ENCODE data around the gene ELOB.
A peak's percentile ranks its signal among the peaks of the same experiment; 100 is the strongest.

ELOB gene

DNA sequence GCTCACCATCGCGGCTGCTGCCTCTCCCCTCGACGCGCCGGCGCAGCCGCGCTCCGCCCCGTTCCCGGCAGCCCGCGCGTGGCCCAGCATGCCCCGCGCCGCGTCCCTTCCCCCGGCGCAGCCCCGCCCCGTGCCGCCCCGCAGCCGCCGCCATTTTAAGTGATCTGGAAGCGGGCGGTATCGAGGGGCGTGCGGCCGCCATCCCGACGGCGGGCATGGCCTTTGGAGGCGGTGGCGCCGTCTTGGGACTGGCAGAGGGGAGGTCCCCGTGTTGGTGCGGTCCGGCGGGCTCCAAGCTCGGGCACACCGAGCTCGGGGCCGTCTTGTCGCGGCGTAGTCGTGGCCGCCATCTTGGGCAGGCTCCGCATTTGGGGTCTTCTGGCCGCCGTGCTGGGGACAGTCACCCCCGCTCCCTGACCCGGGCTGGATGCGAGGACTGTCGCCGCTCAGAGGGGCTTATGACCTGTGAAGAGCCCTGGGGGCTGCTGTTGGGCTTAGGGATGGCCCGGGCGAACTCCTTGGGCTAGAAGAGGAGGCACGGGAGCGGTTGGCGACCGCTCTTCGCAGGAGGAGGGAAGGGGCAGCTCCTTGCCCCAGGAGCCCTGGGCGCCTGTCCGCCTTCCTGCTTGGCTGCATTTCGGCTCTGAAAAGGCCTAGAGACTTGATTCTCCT, at the start of gene ELOB:
TSS of gene ELOB (minus strand) at position 50 of the 672 bp plus-strand sequence. CDS start at position 9, 41 bp downstream.
- intact Hi-C loops (cut with DNase I): loop anchor here (1.0 to 5.0 kb wide), 3 partner anchors 25 to 105 kb away; partner anchors contain the start of genes FLYWCH2 and SRRM2
- DNase-seq: peak; percentile 69 to 97 (median 80)

DNA sequence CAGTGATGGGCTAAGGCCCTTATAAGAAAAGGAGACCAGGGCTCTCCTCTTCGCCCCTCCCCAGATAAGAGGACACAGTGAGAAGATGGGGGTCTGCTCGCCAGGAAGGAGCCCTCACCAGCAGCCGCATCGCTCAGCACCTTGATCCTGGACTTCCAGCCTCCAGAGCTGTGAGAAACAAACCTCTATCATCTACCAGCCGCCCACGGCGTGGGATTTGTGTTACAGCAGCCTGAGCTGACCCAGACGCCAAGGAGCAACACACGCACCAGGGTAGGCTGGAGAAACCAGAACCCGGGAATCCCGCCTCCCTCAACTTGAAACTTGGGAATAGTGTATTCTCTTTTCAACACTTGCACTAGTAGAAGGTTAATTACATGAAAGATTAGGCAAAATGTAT, 48.8 kb upstream of the ELOB start:
- DNase-seq: peak in 3 of 10 donors; percentile 59 to 69 (median 66)
- intact Hi-C loops (cut with DNase I): no loop called here

DNA sequence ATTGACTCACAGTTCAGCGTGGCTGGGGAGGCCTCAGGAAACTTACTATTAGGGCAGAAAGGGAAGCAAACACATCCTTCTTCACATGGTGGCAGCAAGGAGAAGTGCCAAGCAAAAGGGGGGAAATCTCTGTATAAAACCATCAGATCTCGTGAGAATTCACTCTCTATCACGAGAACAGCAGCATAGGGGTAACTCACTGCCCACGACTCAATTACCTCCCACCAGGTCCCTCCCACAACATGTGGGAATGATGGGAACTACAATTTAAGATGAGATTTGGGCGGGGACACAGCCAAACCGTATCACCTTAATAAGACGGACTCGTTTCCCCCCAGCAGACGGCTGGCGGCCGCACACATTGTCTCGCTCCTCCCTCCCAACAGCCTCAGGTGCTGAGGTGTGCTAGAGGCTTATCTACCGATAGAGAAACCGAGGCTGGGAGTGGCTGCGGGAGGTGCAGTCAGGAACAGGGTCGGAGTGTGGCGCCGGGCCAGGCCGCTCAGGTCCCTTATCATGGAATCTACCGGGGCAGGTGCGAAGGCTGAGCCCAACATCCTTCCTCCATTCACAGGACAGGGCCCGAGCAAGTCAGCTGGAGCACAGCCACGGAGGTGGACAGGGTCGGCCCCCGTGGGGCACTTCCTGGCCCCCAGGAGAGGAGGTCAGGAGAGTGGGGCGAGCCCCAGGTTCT, 48.1 kb upstream of the ELOB start:
- peak in 3 of 10 donors; percentile 48 to 61 (median 61) for DNase-seq
- intact Hi-C loops (cut with DNase I): no loop called here

DNA sequence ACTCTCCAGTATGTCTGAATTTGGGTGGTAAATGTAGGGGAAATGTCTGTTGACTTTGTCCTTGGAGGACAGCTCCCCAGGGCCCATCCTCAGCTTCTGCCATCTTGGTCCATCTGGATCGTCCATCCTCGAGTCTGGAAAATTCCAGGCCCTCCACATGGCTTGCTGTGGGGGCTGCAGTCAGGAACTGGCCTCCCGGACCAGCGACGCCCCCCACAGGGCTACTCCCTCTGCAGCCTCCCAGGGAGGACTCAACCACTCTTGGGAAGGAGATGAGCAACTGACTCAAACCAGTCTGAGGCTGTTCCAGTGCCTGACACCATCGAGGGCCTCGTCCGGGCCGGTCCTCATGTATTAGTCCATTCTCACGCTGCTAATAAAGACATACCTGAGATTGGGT, 47.5 kb upstream of the ELOB start:
- peak in 2 of 10 donors; percentile 22 to 33 for DNase-seq
- intact Hi-C loops (cut with DNase I): no loop called here

DNA sequence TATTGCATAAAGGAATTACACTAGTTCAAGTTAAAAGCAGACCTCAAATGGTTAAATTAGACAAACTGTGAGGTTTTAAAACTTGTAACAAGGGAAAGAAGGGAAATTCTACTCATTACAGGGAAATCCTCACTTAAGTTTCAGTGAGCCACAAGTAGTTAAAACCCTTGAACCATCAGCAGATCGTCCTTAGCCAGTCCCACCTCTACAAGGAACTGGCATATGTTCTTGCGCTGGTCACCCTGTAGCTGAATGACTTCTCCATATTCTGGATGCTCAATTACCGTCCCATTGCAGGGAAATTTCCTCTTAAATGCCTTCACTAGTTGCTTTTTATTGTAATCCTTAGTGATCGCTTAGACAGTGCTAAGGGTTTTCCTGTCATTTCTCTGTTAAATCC, 45.4 kb upstream of the ELOB start:
- intact Hi-C loops (cut with DNase I): no loop called here
- DNase-seq: no peak

DNA sequence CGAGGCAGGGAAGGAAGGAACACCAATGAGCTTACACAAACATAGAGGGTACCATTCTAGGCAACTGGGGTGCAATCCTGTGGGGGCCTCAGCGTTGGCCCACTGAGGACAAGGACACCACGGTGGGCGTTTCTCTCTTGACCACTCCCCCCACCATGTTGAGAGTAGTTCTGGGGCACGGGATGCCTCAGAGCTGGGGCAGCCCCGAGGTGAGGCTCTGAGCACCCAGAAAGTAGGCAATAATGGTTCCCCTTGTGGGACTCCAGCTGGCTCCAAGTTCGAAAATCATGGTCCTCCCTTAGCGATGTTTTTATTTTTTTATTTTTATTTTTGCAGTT, 45.0 kb upstream of the ELOB start:
- intact Hi-C loops (cut with DNase I): no loop called here
- DNase-seq: peak in 3 of 10 donors; percentile 29 to 60 (median 42)

DNA sequence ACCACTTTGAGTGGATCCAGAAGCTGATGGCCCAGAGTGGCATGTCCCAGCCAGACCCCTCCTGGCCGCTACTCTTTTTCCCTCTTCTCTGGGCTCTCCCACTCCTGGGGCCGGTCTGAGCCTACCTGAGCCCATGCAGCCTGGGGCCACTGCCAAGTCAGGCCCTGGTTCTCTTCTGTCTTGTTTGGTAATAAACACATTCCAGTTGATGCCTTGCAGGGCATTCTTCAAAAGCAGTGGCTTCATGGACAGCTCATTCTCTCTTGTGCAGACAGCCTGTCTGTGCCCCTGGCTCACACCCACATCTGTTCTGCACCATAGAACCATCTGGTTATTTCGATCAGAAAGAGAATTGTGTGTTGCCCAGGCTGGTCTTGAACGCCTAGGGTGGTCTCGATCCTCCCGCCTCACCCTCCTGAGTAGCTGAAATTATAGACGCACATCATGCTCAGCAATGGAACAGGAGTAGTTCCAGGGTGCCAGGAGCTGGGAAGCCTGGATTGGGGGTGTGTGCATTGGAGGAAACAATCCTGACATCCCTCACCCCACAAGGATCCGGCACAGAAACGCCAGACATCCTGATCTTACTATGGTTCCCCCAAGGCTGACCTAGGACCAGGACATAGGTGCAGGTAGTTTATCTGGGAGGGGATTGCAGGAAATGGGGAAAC, 44.5 kb upstream of the ELOB start:
- intact Hi-C loops (cut with DNase I): no loop called here
- DNase-seq: peak in 3 of 10 donors; percentile 2 to 57 (median 33)

DNA sequence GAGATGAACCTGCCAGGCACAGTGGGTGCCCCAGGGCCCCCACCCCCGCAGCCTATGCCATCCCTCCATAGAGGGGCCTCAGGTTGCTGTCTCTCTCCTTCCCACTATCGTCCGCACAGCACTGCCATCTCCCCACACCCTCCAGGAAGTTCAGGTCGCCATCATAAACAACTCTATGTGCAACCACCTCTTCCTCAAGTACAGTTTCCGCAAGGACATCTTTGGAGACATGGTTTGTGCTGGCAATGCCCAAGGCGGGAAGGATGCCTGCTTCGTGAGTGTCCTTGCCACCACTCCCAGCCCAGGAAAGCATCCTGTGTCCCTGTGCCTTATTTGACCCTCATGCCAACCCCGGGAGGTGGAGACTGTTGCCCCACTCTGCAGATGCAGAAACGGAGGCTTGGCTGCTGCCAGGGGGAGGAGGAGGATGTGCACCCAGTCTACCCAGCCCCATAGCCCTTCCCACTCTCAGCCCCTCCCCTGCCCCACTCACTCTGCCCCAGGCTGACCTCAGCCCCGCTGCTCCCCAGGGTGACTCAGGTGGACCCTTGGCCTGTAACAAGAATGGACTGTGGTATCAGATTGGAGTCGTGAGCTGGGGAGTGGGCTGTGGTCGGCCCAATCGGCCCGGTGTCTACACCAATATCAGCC, 43.9 kb upstream of the ELOB start:
- intact Hi-C loops (cut with DNase I): no loop called here
- peak in 3 of 10 donors; percentile 35 to 52 (median 49) for DNase-seq

DNA sequence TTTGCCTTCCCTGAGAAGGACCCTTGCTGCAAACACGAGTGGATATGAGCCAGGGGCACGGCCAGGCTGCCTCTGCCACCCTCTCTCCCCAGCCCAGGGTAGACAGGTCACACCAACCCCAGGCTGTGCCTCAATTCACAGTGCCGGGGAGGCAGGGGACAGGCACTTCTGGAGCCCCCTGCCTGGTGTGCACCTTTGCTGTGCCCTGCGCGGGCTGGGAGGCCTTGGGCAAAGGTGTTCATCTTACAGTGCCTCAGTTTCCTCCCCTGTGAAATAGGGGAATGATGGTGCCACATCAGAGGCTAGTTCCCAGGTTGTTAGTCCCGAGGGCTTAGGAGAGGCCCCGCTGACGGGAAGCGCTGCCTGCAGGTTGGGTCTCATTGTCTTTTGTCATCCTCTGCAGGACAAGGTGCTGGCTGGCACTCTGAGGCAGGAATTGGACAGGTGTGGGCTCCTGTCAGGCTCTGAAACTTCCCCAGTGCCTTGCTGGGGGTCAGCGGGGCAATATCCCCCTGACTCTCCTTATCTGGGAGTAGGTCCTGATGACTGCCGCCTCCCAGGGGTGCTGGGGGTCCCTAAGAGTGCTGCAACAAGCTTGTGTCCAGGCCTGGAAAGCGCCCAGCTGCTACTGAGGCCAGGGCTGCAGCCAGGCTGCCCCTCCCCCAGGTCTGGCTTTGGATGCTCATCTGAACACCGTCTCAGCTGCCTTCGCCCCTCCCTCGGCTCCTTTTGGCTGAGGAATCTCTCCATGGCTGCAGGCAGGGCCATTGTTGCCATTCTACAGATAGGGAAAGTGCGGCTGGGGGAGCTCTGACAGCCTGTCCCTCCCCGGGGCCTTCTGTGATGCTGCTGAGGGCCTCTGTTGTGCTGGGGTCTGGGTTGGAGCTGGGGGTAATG, 43.1 kb upstream of the ELOB start:
- intact Hi-C loops (cut with DNase I): no loop called here
- peak in 4 of 10 donors; percentile 4 to 53 (median 46) for DNase-seq

DNA sequence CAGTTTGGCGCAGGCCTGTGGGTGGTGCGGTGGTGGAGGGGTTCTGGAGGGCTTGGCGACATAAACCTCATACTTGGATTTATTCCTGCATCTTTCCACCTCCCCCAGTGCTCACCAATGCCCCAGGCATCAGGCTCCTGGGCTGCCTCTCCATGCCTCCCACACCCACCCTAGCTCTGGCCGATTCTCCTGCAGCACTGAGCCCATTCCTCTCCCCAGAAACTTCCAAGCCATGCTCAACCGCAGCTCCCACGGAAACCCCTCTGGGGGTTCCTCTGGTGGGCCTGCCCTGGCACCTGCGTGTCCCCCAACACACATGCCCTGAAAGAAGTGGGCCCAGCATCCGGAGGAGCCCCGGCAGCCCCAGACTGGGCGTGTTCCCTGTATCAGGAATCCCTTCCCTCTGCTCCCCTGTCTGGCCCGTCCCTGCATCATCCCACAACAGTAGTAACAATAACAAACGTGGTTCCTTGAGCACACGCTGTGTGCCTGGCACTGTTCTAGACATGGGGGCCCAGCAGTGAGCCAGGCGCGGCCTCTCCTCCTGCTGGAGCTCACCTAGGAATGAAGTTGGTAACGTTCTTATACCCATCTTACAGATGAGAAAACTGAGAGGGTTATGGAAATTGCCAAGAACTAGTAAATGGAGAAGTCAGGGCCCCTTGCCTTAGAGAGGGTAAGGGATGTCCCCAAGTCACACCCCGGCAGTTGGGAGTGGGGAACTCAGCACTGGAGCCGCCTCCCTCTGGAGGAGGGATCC, 42.3 kb upstream of the ELOB start:
- DNase-seq: peak in 3 of 10 donors; percentile 23 to 52 (median 43)
- intact Hi-C loops (cut with DNase I): no loop called here

DNA sequence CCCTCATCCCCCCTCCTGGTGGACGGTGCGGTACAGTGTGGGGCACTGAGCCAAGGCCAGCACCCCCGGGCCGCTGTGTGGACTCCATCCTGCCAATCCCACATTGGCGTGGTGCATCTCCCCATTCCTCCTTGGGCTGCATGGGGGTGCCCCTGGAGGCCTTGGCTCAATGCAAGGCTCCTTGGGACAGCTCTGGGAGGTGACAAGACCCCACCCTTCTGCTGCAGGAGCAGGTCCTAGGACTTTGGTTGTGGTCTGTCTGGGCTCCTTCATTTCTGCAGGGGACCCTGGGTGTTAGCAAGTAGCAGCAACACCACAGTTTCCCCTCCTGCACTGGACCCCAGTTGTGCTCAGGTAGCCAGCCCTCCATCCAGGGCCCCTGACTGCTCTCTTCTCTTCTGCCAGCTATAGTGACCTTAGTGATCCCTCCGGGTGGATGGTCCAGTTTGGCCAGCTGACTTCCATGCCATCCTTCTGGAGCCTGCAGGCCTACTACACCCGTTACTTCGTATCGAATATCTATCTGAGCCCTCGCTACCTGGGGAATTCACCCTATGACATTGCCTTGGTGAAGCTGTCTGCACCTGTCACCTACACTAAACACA, 41.3 kb upstream of the ELOB start:
- DNase-seq: peak in 2 of 10 donors; percentile 44 to 66
- intact Hi-C loops (cut with DNase I): no loop called here

DNA sequence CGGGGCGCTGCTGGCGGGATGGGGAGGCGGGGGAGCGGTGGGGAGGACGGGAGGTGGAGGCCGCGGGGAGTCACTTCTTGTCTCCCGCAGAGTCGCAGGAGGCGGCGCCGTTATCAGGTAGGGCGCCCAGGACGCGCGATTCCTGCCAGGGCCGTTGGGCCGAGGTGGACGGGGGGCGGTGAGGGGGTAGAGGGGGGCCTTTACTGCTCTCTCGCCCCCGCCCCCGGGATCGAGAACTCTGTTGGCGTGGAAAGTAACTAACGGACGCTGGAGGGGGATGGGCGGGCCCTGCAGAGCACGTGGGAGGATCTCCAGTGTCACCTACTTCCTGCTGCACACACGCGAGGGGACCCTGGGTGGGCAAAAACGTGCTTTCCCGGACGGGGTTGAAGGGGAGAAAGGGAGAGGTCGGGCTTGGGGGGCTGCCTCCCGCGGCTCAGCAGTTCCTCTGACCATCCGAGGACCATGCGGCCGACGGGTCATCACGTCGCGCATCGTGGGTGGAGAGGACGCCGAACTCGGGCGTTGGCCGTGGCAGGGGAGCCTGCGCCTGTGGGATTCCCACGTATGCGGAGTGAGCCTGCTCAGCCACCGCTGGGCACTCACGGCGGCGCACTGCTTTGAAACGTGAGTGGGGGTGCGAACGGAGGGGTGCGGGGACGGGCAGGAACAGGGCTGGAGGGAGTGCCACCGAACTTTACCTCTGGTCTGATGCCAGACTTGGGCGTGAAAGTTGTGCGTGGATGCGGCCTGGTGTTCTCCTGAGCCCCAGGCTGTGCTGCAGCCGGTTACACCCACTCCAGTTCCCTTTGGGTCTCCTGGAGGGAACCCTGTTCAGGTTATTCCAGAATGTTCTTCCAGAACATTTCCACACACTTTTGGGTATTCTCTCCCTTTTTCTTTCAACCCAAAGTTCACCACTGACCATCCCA, 40.5 kb upstream of the ELOB start:
- peak in 2 of 10 donors; percentile 74 to 82 for DNase-seq
- intact Hi-C loops (cut with DNase I): no loop called here

DNA sequence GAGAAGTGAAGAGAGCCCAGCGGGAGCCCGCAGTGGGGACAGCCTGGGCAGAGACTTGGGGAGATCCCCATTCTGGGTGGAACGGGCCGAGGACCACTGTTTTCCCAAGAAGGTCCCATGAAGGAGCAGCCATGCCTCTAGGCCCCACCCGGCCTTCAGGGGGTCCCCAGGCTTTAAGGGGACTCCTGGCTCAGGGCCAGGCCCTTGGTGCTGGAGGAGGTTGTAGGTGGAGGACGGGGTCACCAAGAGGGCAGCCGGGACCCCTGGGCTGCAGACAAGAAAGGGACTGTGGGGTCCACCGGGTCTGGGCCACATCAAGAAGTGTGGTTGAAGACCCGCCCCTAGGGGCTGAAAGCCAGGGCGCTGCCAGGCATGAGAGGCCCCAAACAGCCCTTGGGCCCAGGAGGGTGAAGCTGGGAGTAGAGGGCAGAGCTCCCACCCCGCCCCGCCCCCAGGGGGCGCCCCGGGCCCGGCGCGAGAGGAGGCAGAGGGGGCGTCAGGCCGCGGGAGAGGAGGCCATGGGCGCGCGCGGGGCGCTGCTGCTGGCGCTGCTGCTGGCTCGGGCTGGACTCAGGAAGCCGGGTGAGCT, 39.8 kb upstream of the ELOB start, which contains the start of gene PRSS21:
TSS of gene PRSS21 (plus strand) at position 487 of the 589 bp plus-strand sequence. CDS start at position 519, 32 bp downstream.
- DNase-seq: peak in 2 of 10 donors; percentile 73 to 76
- intact Hi-C loops (cut with DNase I): no loop called here

DNA sequence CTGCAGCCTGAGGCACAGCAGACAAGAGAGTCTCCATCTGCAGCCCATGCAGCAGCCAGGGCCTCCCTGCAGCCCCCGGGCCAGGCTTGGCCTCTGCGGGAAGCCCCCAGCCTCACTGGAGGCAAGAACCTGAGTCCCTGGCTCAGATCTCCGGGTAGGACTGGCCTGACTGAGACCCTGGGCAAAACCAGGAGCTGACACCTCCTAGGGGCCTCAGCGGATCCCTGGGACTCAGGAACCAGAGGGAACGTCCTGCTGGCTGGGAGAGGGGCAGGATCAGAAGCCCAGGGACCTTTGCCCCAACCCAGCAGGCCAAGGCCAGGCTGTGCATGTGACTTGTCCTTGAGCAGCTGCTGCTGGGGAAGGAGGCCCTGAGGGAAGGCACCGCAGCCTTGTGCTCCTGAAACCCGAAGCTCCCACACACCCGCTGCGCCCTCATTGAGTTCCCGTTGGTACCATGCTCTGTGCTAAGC, 38.3 kb upstream of the ELOB start:
- intact Hi-C loops (cut with DNase I): no loop called here
- peak in 2 of 10 donors; percentile 49 to 74 for DNase-seq

DNA sequence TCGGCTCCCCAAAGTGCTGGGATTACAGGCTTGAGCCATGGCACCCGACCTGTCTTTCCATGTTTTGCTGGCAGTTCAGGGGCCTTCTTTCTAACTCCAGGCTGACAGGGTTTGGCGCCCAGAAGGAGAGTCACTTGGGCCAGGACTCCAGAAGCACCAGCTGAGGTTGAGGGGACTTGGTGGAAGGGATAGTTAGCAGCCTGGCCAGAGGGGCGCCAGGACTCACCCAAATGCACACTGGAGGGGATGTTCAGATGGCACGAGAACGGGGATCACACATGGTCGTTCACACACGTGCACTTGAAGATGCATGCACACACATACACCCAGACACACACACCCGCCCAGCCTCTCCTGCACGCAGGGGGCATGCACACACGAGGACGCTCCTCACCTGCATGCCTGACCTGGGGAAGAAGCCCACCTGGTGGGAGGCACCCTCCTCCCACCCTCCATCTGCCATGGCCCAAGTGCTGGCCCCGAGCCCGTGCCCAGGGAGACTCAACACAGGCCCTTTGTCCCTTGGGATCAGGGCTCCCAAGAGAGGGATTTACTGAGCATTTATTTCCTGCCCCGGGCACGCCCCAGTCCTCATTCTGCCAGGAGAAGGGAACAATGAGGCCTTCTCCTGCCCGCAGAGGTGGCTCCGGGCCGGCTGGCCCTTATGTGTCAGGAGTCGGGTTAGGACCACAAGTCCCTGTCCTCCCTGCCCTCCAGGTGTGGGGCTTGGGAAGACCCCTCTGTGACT, 37.6 kb upstream of the ELOB start:
- intact Hi-C loops (cut with DNase I): no loop called here
- peak in 1 of 10 donors; percentile 64 for DNase-seq

DNA sequence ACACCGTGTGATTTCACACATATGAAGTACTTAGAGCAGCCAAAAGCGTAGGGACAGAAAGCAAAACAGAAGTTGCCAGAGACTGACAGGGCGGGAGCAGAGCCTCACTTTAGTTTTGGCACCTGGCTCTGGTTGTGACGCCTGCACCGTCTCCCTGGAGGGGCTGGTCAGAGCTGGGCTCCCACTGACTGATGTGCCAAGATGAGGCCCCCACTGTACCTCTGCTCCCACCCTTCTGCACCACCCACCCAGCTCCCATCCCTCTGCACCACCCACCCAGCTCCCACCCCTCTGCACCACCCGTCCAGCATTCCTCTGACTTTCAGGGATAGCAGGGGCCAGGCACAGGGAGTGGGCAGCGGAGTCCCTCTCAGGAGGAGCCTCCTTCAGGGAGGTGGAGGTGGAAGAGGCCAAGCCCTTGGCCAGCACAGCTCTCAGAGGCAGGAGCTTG, 36.7 kb upstream of the ELOB start:
- intact Hi-C loops (cut with DNase I): no loop called here
- peak in 2 of 10 donors; percentile 27 to 88 for DNase-seq

All from posterior cingulate gyrus (tissue), 11 donors.